ENCODE data around the gene RNF220. TPM values are rescaled to one million over a fixed set of nuclear protein-coding genes. Genes with fewer than 3 reads are reported as not detected.

Gene RNF220
- total RNA-seq, 4 donors from 2014 or later: 45.8 to 169 (median 89.4) TPM

GRCh38 chr1:44537538-44537937 is 132.5 kb downstream of the RNF220 start:
- in situ Hi-C loops (cut with MboI; ENCODE audit: low pct_ligation_motif_present in 1 of 4, low pct_unique_long_range_greater_than_20kb in 1 of 4, low sequenced_read_pairs in 3 of 4): no loop called here
- Histone ChIP-seq H3K27ac (no peak overlapping the region), H3K27me3 (peaks cover 13% of the 10 kb centered on the region), H3K9me3 (no peaks in the 10 kb centered on the region), H3K4me1 (no peaks in the 10 kb centered on the region), H3K4me3 (no peak overlapping the region), H3K36me3 (no peaks in the 10 kb centered on the region)
- 86 to 90% methylated on average over 5 to 6 of the region's 6 CpGs for WGBS, 2 donors (ENCODE audit: low coverage in 1 of 2)
- TF ChIP-seq CTCF (IDR thresholded peaks at IDR 0.05): no peak
- TF ChIP-seq POLR2AphosphoS5 (IDR thresholded peaks at IDR 0.05): no peak
- TF ChIP-seq POLR2A (IDR thresholded peaks at IDR 0.05): no peak
- TF ChIP-seq EP300 (IDR thresholded peaks at IDR 0.05; ENCODE audit: low read depth): no peak
- intact Hi-C loops (cut with DNase I; ENCODE audit: low total_unique reads): no loop called here
- no peak for DNase-seq

- Histone ChIP-seq H3K27ac (no peak overlapping the region), H3K36me3 (no peaks in the 10 kb centered on the region), H3K27me3 (peaks cover 17% of the 10 kb centered on the region), H3K4me1 (no peaks in the 10 kb centered on the region), H3K9me3 (no peaks in the 10 kb centered on the region), H3K4me3 (no peak overlapping the region)
- TF ChIP-seq POLR2AphosphoS5 (IDR thresholded peaks at IDR 0.05) (no peak), POLR2A (IDR thresholded peaks at IDR 0.05) (no peak), EP300 (IDR thresholded peaks at IDR 0.05; ENCODE audit: low read depth) (no peak)
- in situ Hi-C loops (cut with MboI; ENCODE audit: low pct_ligation_motif_present in 1 of 4, low pct_unique_long_range_greater_than_20kb in 1 of 4, low sequenced_read_pairs in 3 of 4) (no loop called here), intact Hi-C loops (cut with DNase I; ENCODE audit: low total_unique reads) (no loop called here)
- WGBS, 2 donors (ENCODE audit: low coverage in 1 of 2): 66 to 72% methylated on average over 3 of the region's 3 CpGs
- no peak for DNase-seq
These were observed 132.9 kb downstream of the RNF220 start for GRCh38 chr1:44537956-44538355.

GRCh38 chr1:44539991-44540730 is 135.1 kb downstream of the RNF220 start:
- Histone ChIP-seq H3K9me3 (no peaks in the 10 kb centered on the region), H3K27ac (no peak overlapping the region), H3K36me3 (no peaks in the 10 kb centered on the region), H3K4me3 (no peak overlapping the region), H3K4me1 (no peaks in the 10 kb centered on the region), H3K27me3 (peaks cover 34% of the 10 kb centered on the region)
- DNase-seq: no peak
- TF ChIP-seq POLR2A (IDR thresholded peaks at IDR 0.05): no peak
- TF ChIP-seq CTCF (IDR thresholded peaks at IDR 0.05): no peak
- no peak for TF ChIP-seq POLR2AphosphoS5 (IDR thresholded peaks at IDR 0.05)
- TF ChIP-seq EP300 (IDR thresholded peaks at IDR 0.05; ENCODE audit: low read depth): no peak
- in situ Hi-C loops (cut with MboI; ENCODE audit: low pct_ligation_motif_present in 1 of 4, low pct_unique_long_range_greater_than_20kb in 1 of 4, low sequenced_read_pairs in 3 of 4) (no loop called here), intact Hi-C loops (cut with DNase I; ENCODE audit: low total_unique reads) (no loop called here)
- WGBS, 2 donors (ENCODE audit: low coverage in 1 of 2): 74 to 78% methylated on average over 3 to 6 of the region's 6 CpGs

GRCh38 chr1:44542420-44543063 is 137.5 kb downstream of the RNF220 start:
- H3K4me3 ChIP-seq: no peak overlapping the region
- no peaks in the 10 kb centered on the region for H3K9me3 ChIP-seq
- WGBS, 2 donors (ENCODE audit: low coverage in 1 of 2): 77% methylated on average over 14 of the region's 14 CpGs; no CpG with 5 or more reads in 1 of the 2 donors
- no peak for DNase-seq
- intact Hi-C loops (cut with DNase I; ENCODE audit: low total_unique reads): no loop called here
- peaks cover 52% of the 10 kb centered on the region for H3K27me3 ChIP-seq
- no peaks in the 10 kb centered on the region for H3K36me3 ChIP-seq
- in situ Hi-C loops (cut with MboI; ENCODE audit: low pct_ligation_motif_present in 1 of 4, low pct_unique_long_range_greater_than_20kb in 1 of 4, low sequenced_read_pairs in 3 of 4): no loop called here
- TF ChIP-seq EP300 (IDR thresholded peaks at IDR 0.05; ENCODE audit: low read depth) (no peak), CTCF (IDR thresholded peaks at IDR 0.05) (no peak), POLR2A (IDR thresholded peaks at IDR 0.05) (no peak), POLR2AphosphoS5 (IDR thresholded peaks at IDR 0.05) (no peak)
- no peak overlapping the region for H3K27ac ChIP-seq
- H3K4me1 ChIP-seq: no peaks in the 10 kb centered on the region
